ENCODE results near the gene WAC.

DNA sequence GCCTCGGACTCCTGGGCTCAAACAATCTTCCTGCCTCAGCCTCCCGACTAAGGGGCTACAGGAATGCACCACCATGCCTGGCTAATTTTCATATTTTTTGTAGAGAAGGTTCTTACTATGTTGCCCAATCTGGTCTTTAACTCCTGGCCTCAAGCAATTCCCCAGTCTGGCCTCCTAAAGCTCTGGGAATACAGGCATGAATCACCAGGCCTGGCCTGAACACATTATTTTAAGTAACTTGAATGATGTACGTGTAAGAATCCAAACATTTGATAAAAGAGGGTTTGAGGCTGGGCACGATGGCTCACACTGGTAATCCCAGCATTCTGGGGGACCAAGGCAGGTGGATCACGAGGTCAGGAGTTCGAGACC is 131.4 kb downstream of the WAC start:
- TF ChIP-seq CTCF (IDR thresholded peaks at IDR 0.05) (no peak), POLR2A (IDR thresholded peaks at IDR 0.05) (no peak)

Data from thyroid gland (tissue), 4 donors.